Measurements from ENCODE around the gene CYB5R4.

CYB5R4 gene, protein sequence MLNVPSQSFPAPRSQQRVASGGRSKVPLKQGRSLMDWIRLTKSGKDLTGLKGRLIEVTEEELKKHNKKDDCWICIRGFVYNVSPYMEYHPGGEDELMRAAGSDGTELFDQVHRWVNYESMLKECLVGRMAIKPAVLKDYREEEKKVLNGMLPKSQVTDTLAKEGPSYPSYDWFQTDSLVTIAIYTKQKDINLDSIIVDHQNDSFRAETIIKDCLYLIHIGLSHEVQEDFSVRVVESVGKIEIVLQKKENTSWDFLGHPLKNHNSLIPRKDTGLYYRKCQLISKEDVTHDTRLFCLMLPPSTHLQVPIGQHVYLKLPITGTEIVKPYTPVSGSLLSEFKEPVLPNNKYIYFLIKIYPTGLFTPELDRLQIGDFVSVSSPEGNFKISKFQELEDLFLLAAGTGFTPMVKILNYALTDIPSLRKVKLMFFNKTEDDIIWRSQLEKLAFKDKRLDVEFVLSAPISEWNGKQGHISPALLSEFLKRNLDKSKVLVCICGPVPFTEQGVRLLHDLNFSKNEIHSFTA

DNA sequence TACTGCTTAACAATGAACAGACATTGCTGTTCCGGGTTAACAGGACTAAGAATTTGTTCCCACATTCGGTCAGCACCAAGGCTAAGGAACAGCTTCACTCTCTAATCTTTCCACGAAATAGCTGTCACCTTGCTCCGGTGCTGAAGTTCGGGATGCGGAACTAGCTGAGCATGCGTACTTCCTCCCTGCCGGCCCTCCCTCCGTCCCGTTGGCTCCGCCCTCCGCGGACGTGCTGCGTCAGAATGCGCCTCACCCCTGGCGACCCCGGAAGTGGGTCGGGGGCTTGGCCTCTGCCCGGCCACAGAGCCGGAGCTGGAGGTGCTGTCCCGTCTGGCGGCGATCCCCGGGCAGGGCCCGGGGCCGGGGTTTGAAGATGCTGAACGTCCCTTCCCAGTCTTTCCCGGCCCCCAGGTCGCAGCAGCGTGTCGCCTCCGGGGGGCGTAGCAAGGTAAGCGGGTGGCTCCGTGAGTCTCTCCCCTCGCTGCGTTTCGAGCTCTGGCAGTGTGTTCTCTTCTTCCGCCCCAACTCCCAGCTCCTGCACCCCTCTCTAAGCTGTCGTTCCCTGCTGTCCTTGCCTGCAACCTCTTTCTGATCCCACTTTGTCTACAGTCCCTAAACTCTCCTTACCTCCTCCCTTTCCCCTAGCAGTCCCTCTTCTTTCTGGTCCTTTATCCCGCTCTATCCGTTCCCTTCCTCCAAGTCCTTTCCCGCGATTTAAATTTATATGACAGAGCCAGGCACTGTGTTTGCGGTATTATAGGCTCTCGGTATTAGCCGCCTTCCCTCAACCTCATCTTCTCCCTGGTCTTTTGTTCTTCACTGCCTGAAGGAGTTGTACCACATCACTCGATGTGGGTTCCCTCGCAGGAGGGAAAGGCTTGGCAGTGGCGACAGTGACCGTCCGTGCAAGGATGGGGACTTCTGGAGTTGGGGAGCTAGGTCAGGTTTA is at the start of gene CYB5R4:
CYB5R4 (plus strand) TSS at position 280 of the 949 bp plus-strand sequence; CDS start at position 374, 94 bp downstream.
- DNase-seq (ENCODE audit: low spot score): peak; percentile 96

DNA sequence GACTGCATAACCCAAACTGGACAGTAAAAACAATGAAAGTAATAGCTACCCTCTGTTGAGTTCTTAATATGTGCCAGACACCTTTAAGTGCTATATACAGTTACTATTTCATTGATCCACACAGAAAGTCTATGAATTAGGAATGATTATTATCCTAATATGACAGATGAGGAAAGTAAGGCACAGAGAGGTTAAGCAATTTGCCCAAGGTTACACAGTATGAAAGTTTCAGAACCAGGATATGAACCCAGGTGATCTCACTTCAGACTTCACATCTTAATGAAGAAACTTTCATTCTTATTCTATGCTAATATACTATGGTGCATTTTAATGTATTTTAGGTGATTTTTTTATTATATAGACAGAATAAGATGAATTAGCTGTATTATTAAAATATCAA is 46.9 kb upstream of the CYB5R4 start:
- no peak for DNase-seq (ENCODE audit: low spot score)

DNA sequence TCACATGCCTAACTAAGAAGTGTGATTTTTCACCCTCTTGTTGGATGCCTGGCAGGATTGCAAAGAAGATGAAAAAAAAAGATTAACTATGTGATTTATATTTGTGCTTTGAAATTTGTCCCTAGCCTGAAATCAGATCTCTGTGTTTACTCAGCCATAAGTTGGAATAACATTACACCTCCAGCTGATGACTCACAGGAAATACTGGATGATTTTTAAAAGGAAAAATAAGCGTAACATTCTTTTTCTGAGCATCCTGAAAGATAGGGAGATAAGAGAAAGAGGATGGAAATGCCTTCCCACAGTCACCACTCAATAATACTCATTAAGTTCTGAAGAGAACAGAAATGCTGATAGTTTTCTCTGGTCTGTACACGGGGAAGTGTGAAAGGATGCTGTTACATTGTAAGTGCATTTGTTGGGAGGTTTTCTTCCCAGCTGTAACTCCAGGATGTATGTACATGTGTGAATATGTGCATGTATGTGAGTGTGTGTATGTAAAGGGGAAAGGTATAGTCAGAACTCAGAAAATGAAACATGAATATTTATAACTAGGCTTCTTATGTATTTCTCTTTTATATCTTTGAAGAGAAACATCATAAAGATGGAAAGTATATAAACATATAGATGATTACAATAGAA is 43.7 kb upstream of the CYB5R4 start:
- DNase-seq (ENCODE audit: low spot score): no peak

DNA sequence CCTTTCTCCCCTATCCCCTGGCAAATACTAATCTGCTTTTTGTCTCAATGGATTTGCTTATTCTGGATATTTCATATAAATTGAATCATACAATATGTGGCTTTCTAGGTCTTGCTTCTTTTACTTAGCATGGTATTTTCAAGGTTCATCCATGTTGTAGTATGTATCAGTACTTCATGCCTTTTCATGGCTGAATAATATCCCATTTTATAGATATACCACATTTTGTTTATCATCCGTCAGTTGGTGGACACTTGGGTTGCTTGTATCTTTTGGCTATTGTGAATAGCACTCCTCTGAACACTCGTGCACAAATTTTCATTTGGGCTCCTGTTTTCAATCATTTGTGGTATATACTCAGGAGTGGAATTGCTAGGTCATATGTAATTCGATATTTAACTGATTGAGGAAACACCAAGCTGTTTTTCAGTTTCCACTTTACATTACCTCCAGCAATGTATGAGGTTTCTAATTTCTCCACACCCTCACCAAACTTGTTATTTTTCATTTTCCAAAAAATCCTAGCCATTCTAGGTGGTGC is 36.8 kb upstream of the CYB5R4 start:
- DNase-seq (ENCODE audit: low spot score): no peak

DNA sequence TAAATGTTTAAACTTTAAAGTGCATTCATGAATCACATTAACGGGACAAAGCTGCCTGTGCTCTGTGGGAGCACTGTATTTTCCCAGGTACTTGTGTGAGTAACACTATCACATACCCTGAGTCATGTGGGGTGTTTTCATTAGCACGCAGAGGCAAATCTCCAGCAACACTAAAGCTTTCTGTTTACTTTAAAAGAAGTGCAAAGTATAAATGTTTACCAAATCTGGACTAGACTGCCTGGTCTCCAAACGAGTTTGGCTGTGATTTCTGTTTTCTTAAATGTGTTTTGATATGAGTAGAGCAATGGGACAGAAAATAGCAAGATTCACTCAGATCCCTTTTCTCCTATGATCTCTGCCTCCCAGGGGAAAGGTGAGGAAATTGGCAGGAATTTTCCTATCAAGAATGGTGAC is 35.1 kb upstream of the CYB5R4 start:
- DNase-seq (ENCODE audit: low spot score): no peak

DNA sequence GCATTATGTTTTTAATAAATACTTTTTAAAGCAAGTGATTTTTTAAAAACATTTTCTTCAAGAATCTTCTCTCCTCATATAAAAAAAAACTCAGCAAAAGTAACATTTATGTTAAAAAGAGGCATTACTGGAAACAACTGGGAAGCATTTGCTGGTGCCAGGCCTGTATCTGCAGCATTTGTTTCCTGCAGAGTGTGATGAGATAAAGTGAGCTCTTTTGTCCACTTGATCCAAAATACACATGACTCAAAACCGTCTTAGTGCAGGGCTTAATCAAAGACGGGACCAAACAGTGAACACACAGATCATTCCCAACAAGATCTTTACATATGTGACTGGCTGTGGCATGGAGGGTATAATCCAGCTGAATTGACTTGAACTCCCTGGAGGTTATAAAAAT is 34.7 kb upstream of the CYB5R4 start:
- DNase-seq (ENCODE audit: low spot score): no peak

DNA sequence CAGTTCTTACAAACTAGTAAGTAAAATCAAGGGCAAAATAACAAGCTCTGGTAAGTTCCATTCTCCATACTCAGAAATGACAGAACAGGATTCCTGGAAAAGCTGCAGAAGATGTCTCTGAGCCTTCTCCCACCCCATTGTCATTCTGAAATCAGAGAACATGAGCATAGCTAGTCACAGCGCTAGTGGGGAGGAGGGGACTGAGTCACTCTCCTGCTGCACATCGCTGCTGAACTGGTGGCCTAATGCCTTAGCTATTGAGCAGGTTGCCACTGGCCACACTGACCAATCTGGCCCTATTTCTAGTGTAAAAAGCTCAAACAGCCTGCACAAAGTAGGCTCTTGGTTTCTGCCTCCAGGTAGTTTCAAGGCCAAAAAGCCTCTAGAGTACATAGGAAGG is 32.4 kb upstream of the CYB5R4 start:
- no peak for DNase-seq (ENCODE audit: low spot score)

DNA sequence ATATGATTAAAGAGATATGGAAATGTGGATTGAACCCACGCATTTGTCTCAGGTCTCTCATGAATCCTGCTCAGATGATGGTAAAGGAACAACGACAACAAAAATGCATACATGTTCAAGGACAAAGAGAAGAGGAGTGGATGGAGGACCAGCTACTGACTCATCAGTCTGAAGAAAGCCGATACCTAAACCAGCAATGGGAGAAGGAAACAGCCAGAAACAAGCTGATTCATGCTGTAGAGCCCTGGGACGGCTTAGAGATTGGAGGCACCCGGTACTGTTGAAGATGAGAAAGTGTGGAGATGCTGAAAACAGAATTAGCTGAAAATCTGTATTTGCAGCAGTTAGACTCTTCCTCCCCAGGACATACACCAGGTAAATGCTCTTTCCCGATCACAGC is 20.8 kb upstream of the CYB5R4 start:
- no peak for DNase-seq (ENCODE audit: low spot score)

DNA sequence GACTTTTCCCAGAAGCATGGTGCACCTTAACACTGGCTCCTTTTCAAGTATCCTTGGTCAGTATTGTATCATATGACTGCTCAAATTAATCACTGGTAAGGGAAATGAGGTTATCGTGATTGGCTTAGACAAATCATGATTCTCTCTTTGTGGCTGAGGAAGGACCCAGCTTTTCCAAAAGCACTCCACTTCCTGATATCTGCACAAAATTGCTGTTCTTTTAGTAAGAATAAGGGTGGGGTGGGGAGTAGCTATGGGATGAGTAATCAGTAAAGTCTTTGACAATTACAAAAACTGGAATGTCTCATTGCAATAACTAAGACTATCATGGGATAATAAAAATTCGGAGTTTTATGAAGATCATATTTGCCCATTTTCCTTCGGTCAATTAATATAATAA is 15.3 kb upstream of the CYB5R4 start:
- DNase-seq (ENCODE audit: low spot score): no peak

DNA sequence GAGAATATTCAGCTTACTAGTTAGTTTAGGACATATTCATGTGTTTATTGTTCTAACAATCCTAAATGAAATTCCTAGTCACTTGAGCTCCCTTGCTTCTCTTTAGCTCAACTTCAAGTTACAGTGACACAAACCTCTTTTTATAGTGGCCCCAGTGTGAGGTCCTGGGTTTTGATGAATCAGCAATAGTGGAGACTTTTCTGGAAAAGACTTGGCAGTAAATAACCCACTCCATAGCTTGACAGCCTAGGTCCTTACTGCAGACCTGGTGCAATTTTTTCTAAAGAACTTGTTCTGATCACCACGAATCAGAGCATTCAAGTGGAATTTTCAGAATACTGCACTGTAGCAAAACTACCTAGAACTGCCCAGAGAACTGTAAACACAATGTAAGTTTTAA is 13.2 kb upstream of the CYB5R4 start:
- no peak for DNase-seq (ENCODE audit: low spot score)

DNA sequence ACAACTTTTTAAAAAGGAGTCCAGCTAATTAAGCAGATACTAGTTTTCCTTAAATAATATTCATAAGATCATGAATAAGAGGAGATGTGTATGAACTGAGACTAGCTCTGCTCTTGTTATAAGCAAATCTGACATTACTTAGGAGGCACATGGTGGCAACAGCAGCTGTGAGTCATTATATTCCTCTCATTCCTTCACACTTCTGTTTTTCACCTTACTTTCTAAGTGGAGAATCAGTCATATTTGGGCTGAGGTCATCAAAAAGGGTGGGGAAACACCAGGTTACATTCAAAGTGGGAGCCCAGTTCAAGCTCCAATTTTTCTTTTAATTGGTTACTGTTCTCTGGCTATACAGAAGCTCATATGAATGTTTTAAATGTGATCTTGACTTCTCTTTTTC is 12.3 kb upstream of the CYB5R4 start:
- DNase-seq (ENCODE audit: low spot score): no peak

DNA sequence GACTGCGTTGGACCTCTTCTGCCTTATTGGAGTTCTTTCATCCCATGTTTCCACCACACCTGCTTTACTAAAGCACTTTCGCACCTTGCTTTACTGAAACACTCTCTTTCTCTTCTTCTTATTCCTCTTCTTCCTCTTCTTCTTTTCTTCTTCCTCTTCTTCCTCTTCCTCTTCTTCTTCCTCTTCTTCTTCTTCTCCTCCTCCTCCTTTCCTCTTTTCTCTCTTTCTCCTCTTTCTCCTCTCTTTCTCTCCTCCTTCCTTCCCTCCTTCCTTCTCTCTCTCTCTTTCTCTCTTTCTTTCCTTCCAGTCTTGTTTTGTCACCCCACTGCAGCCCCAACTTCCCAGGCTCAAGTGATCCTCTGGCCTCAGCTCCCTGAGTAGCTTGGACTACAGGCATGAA is 10.4 kb upstream of the CYB5R4 start:
- DNase-seq (ENCODE audit: low spot score): no peak

DNA sequence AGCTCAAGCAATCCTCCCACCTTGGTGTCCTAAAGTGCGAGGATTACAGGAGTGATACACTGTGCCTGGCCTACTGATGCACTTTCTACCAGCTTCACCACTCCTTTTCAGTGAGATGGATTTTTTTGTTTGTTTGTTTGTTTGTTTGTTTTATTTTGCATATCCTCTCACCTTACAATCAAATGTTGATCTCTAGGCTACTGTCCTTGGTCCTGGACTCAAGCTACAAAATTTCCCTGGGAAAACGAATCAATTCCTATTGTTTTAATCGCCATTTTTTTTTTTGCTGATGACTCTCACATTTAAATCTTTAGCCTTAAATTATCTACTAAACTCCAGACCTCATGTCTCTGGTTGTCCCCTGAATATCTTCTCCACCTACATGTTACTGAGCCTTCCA is 9.9 kb upstream of the CYB5R4 start:
- DNase-seq (ENCODE audit: low spot score): no peak

DNA sequence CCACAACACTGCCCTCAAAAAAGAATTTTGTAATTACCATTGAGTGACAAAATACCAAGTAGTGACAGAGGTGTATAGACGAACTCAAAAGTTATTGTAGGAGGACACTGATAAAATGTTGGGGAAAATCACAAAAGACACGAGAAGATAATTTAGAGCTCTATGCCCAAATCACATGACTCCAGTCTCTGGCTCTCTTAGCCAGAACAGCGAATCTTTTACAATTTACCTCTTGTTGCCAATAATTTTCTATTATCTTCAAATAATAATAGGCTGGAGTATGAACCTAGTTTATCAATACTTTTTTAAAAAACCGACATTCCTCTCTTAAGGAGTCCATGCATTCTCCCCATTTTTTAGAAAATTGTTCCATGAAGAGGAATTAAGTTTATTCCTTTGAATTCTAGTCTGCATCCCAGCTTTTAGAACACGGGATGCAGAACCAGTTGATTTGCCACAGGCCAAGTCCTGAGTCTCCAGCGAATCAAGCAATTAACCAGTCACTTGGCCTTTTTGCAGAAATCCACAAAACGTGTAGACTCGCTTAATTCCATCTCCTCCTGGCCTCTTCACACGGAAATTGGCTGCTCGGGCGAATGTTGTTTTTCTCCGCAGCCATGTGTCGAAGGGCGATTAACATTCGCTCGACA is 6.8 kb upstream of the CYB5R4 start:
- no peak for DNase-seq (ENCODE audit: low spot score)

DNA sequence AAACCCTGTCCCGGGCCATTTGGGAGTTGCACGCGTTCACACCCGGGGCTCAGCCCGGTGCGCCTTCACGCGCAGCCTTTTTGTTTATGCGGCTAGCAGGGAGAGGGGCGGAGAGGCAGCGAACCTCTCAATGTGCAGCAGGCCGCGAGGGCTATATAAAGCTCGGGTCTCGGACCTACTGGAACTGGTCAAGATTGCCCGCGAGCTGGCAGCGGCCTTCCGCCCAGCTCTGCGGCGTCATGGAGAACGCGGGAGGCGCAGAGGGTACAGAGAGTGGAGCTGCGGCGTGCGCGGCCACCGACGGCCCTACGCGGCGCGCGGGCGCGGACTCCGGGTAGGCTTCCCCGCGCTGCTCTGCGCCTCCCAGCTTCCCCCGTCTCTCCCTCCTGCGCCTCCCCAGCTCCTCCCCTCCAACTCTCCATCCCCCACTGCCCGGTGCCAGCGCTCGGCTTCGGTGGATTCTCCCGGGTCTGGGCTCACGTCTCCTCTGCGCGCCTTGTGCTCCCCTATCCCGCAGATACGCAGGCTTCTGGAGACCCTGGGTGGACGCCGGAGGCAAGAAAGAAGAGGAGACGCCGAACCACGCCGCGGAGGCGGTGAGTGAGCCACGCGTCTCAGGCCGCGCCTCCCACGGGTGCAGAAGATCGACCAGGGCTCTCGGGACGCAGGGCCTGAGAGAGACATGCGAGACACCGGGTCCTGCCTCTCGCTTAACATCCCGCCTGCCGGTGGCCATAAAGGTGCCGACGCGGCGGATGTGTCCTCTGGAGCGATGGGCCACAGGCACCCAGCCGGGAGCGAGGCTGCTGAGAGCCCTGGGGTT is 6.1 kb upstream of the CYB5R4 start, which contains the start of gene RIPPLY2:
RIPPLY2 (plus strand) TSS at position 183 of the 823 bp plus-strand sequence; CDS start at position 240, 57 bp downstream.
- DNase-seq (ENCODE audit: low spot score): no peak

DNA sequence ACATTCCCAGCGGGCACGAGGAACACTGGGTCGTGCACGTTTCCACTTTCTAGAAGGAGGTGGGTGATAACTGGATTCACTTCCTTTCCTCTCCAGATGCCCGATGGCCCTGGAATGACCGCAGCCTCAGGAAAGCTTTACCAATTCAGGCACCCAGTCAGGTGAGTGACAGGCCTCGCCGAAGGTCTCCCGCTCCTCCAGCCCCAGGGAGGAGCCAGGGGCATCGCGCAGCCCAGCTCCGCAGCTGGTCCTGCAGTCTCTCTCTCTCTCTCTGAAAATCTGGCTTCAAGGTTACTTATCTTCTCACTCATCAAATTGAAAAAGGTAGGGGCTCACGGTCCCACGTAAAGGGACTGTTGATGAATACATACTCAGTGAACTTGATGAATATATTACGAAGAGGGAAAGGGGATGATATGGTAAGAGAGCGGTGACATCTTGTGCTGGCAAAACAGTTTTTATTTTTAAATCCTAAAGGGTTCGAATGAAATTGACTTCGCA is 5.4 kb upstream of the CYB5R4 start:
- no peak for DNase-seq (ENCODE audit: low spot score)

DNA sequence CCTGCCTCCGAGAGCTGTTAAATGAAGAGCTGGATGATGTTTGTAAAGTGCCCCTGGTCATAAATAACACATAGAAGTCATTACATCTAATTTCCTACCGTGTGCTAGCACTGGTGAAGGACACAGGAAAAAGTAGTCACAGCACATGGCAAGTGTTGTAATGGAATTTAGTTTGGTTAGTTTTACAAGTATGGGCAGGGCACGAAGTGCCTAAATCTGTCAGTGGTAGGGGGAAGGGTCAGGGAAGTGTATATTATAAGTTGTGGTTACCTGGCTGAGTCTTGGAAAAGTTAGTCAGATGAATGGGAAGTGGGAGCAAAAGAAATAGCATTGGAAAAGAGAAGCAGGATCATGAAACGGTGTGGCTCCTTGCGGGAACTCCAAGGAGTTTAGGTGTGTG is 4.7 kb upstream of the CYB5R4 start:
- no peak for DNase-seq (ENCODE audit: low spot score)

DNA sequence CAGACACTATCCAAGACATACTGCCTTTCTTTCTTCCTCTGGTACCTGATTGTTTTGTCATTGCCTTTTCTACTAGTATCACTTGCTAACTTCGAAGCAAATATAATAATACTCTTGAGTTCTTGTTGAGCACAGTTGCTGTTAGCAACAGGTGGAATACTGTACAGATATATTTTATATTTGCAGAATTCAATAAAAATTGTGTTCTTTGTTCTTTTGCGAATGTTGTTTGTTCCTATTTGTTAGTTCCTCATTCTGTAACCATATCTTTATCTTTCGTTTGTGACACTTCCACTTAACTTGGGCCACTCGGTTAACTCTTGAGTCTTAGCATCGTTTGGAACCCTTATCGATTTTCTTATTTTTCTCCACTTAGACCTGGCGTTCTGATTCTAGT is 868 bp downstream of the CYB5R4 start:
- DNase-seq (ENCODE audit: low spot score): peak; percentile 41

DNA sequence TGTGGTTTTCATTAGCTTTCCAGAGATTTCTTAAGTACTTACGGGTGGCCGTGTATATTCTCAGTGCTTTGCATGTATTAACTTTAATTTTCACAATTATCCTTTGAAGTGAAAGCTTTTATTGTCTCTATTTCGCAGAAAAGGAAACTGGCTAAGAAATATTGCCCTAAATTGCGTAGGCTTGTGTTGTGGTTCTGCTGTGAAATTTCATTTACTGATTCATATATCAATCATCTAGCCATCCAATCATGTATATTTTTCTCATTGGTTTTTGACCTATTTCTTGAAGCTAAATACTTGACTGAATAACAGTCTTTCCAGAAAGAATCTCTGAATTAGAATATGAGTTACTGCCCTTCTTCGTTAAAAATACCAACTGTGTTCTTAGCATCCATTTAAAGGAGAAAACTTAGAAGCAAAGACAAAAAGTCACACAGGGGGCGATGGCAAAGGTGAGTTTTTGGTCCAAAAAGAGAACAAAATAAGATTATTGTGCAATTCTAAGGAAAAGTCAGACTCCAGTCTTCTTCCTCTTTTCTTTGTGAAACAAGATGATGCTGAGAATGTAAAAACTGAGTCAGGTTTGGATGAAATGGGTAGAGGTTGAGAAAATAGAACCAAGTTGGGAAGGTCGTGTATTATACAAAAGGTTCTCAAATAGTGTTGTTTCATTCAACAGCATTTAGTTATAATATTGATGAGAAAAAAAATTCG is 1.4 kb downstream of the CYB5R4 start:
- DNase-seq (ENCODE audit: low spot score): peak; percentile 9

All from NAMALWA (cell line).